Measurements from ENCODE around the gene NDUFB10.

The NDUFB10 gene

GRCh38 chr16:1971796-1972489 is 12.6 kb downstream of the NDUFB10 start, which contains the start of gene TBL3:
Gene TBL3, plus strand, starts transcription at chr16:1972053. Its CDS starts 112 bp downstream, at chr16:1972165.
- peak; percentile 95 for DNase-seq (ENCODE audit: low read depth)

GRCh38 chr16:1972490-1972877 is 13.1 kb downstream of the NDUFB10 start:
- no peak for DNase-seq (ENCODE audit: low read depth)

GRCh38 chr16:1973461-1974156 is 14.3 kb downstream of the NDUFB10 start:
- DNase-seq (ENCODE audit: low read depth), result no peak

- DNase-seq (ENCODE audit: low read depth), result no peak
Observed at GRCh38 chr16:1974157-1975070, 15.1 kb downstream of the NDUFB10 start.

GRCh38 chr16:1975432-1976215 is 16.3 kb downstream of the NDUFB10 start:
- no peak for DNase-seq (ENCODE audit: low read depth)

GRCh38 chr16:1976216-1976520 is 16.8 kb downstream of the NDUFB10 start:
- DNase-seq (ENCODE audit: low read depth), result no peak

- DNase-seq (ENCODE audit: low read depth), result no peak
Observed at GRCh38 chr16:1976951-1977874, 17.9 kb downstream of the NDUFB10 start.

- no peak for DNase-seq (ENCODE audit: low read depth)
Observed at GRCh38 chr16:1977875-1978268, 18.5 kb downstream of the NDUFB10 start.

- DNase-seq (ENCODE audit: low read depth), result no peak
Observed at GRCh38 chr16:1978476-1979120, 19.3 kb downstream of the NDUFB10 start.

GRCh38 chr16:1979271-1980029 is 20.1 kb downstream of the NDUFB10 start:
- no peak for DNase-seq (ENCODE audit: low read depth)

GRCh38 chr16:1980030-1980769 is 20.9 kb downstream of the NDUFB10 start:
- DNase-seq (ENCODE audit: low read depth), result no peak

GRCh38 chr16:1980770-1981087 is 21.4 kb downstream of the NDUFB10 start:
- no peak for DNase-seq (ENCODE audit: low read depth)

GRCh38 chr16:1981398-1981836 is 22.1 kb downstream of the NDUFB10 start, which contains the start of gene NOXO1:
Gene NOXO1, minus strand, starts transcription at chr16:1981469. Its CDS starts 290 bp downstream, at chr16:1981179.
- DNase-seq (ENCODE audit: low read depth), result no peak

- DNase-seq (ENCODE audit: low read depth), result no peak
Observed at GRCh38 chr16:1982013-1982433, 22.7 kb downstream of the NDUFB10 start.

GRCh38 chr16:1982991-1983543 is 23.7 kb downstream of the NDUFB10 start:
- DNase-seq (ENCODE audit: low read depth), result no peak

GRCh38 chr16:1983544-1984346 is 24.4 kb downstream of the NDUFB10 start, which contains the start of gene GFER:
Gene GFER, plus strand, starts transcription at chr16:1984193. Its CDS starts 26 bp downstream, at chr16:1984219.
- peak; percentile 69 for DNase-seq (ENCODE audit: low read depth)

Measured in activated T-cell treated with anti-CD3 and anti-CD28 coated beads for 24 hours (primary cell).